Trophoblast cell (in vitro differentiated cells and primary cell): ENCODE data around the gene NLRP1.

ENCODE experiments used
- DNase-seq, 2 donors: peaks; one replicate each; pipeline ENCODE4 v3.0.0-alpha.2; 2016
- H2AFZ ChIP-seq: 2 replicates; pipeline ENCODE4 v1.6.1; 2013; ENCODE audit warnings: low read length, moderate library complexity, mild to moderate bottlenecking; ENCODE audit not compliant: insufficient read depth, poor library complexity
- H2AK5ac ChIP-seq: 2 replicates; pipeline ENCODE4 v1.6.1; 2013; ENCODE audit warnings: mild to moderate bottlenecking, low read length
- H2BK120ac ChIP-seq: 2 replicates; pipeline ENCODE4 v1.6.1; 2013; ENCODE audit warnings: low read length, mild to moderate bottlenecking, moderate library complexity; ENCODE audit not compliant: insufficient read depth, poor library complexity
- H2BK12ac ChIP-seq: 2 replicates; pipeline ENCODE4 v1.6.1; 2013; ENCODE audit warnings: mild to moderate bottlenecking, low read length, moderate library complexity
- H2BK5ac ChIP-seq: 2 replicates; pipeline ENCODE4 v1.6.1; 2013; ENCODE audit warnings: low read length, low read depth, moderate library complexity, mild to moderate bottlenecking; ENCODE audit not compliant: poor library complexity
- H3K14ac ChIP-seq: 2 replicates; pipeline ENCODE4 v1.6.1; 2013; ENCODE audit warnings: mild to moderate bottlenecking, low read length
- H3K18ac ChIP-seq: 2 replicates; pipeline ENCODE4 v1.6.1; 2013; ENCODE audit warnings: mild to moderate bottlenecking, low read length
- H3K23ac ChIP-seq: 2 replicates; pipeline ENCODE4 v1.6.1; 2013; ENCODE audit warnings: low read length
- H3K27ac ChIP-seq: 2 replicates; pipeline ENCODE4 v1.5.1; 2013; ENCODE audit warnings: low read depth, mild to moderate bottlenecking, inconsistent platforms, low read length, moderate library complexity
- H3K27me3 ChIP-seq: 2 replicates; pipeline ENCODE4 v1.6.1; 2013; ENCODE audit warnings: inconsistent platforms, mild to moderate bottlenecking, low read length, moderate library complexity; ENCODE audit not compliant: insufficient read depth
- H3K36me3 ChIP-seq, 2 experiments: 1 replicate in 1 of 2; 2 replicates in 1 of 2; pipeline ENCODE4 v1.6.1; 2013; ENCODE audit warnings: low read length in 2 of 2, mild to moderate bottlenecking in 2 of 2, moderate library complexity in 1 of 2; ENCODE audit not compliant: insufficient read depth in 2 of 2, control insufficient read depth in 1 of 2
- H3K4ac ChIP-seq: 2 replicates; pipeline ENCODE4 v1.6.1; 2013; ENCODE audit warnings: low read depth, mild to moderate bottlenecking, low read length, moderate library complexity
- H3K4me1 ChIP-seq, 2 experiments: 1 replicate in 1 of 2; 2 replicates in 1 of 2; pipeline ENCODE4 v1.6.1; 2013; ENCODE audit warnings: low read length in 2 of 2, mild to moderate bottlenecking in 2 of 2, moderate library complexity in 1 of 2; ENCODE audit not compliant: insufficient read depth in 2 of 2, control insufficient read depth in 1 of 2
- H3K4me2 ChIP-seq: 2 replicates; pipeline ENCODE4 v1.6.1; 2013; ENCODE audit warnings: inconsistent platforms, mild to moderate bottlenecking, low read length, moderate library complexity
- H3K4me3 ChIP-seq: 2 replicates; pipeline ENCODE4 v1.5.1; 2013; ENCODE audit warnings: mild to moderate bottlenecking, low read depth, low read length, inconsistent platforms
- H3K79me1 ChIP-seq: one replicate; pipeline ENCODE4 v1.6.1; 2013; ENCODE audit warnings: low read length
- H3K79me2 ChIP-seq: 2 replicates; pipeline ENCODE4 v1.6.1; 2013; ENCODE audit warnings: low read length, mild to moderate bottlenecking; ENCODE audit not compliant: control insufficient read depth, insufficient read depth, poor library complexity
- H3K9ac ChIP-seq: 2 replicates; pipeline ENCODE4 v1.6.1; 2013; ENCODE audit warnings: mild to moderate bottlenecking, low read length
- H3K9me3 ChIP-seq: 2 replicates; pipeline ENCODE4 v1.6.1; 2013; ENCODE audit warnings: low read depth, mild to moderate bottlenecking, control low read depth, inconsistent platforms, low read length; ENCODE audit not compliant: insufficient read depth
- H4K12ac ChIP-seq: 2 replicates; pipeline ENCODE4 v1.6.1; 2013; ENCODE audit warnings: low read depth, mild to moderate bottlenecking, low read length, moderate library complexity
- H4K8ac ChIP-seq: 2 replicates; pipeline ENCODE4 v1.6.1; 2013; ENCODE audit warnings: low read depth, mild to moderate bottlenecking, low read length, moderate library complexity
- H4K91ac ChIP-seq: one replicate; pipeline ENCODE4 v1.6.1; 2013; ENCODE audit warnings: low read depth, mild to moderate bottlenecking, low read length, moderate library complexity
- WGBS: extraction: QIAGEN DNeasy Blood & Tissue Kit; methylation state at CpG from one replicate; pipeline ENCODE4 v1.1.7; 2013; ENCODE audit warnings: missing lambda C conversion rate; ENCODE audit not compliant: insufficient read length, insufficient coverage; ENCODE audit errors: extremely low coverage; 5-methylcytosine and 5-hydroxymethylcytosine counted together

The NLRP1 gene

GRCh38 chr17:5571281-5571680, 13.0 kb downstream of the NLRP1 start:
- no peak overlapping the region for H2BK5ac ChIP-seq
- H4K12ac ChIP-seq: no peak overlapping the region
- H3K4me3 ChIP-seq: no peak overlapping the region
- H4K8ac ChIP-seq: no peak overlapping the region
- H3K4ac ChIP-seq: no peak overlapping the region
- no peak for DNase-seq
- H3K18ac ChIP-seq: no peak overlapping the region
- no CpG with 5 or more reads among the region's 1 CpG for WGBS
- no peaks in the 10 kb centered on the region for H3K79me1 ChIP-seq
- peaks cover 3% of the 10 kb centered on the region for H3K9me3 ChIP-seq
- H3K27ac ChIP-seq: no peak overlapping the region
- no peak overlapping the region for H3K23ac ChIP-seq
- no peak overlapping the region for H2BK12ac ChIP-seq
- no peak overlapping the region for H4K91ac ChIP-seq
- no peaks in the 10 kb centered on the region for H3K27me3 ChIP-seq
- H2AK5ac ChIP-seq: no peak overlapping the region
- H2BK120ac ChIP-seq: no peak overlapping the region
- no peaks in the 10 kb centered on the region for H3K36me3 ChIP-seq
- no peak overlapping the region for H2AFZ ChIP-seq
- no peaks in the 10 kb centered on the region for H3K4me1 ChIP-seq
- H3K4me2 ChIP-seq: no peak overlapping the region
- H3K9ac ChIP-seq: no peak overlapping the region
- no peak overlapping the region for H3K14ac ChIP-seq
- no peaks in the 10 kb centered on the region for H3K79me2 ChIP-seq

- no peak for DNase-seq
- no peak overlapping the region for H2BK12ac ChIP-seq
Measured at GRCh38 chr17:5565808-5566207, 18.5 kb downstream of the NLRP1 start.

DNA sequence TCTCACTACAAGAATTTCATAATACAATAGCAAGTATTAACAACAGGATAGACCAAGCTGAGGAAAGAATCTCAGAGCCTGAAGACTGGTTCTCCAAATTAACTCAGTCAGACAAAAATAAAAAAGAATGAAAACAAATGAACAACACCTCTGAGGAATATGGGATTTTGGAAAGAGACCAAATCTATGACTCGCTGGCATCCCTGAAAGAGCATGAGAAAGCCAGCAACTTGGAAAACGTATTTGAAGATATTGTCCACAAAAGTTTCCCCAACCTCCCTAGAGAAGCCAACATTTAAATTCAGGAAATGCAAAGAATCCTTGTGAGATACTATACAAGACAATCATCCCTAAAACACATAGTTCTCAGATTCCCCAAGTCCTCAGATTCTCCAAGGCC, 20.9 kb downstream of the NLRP1 start:
- no peak overlapping the region for H4K91ac ChIP-seq
- H3K9me3 ChIP-seq: peaks cover 1% of the 10 kb centered on the region
- H3K27me3 ChIP-seq: no peaks in the 10 kb centered on the region
- WGBS: no CpG with 5 or more reads among the region's 2 CpGs
- no peak overlapping the region for H4K8ac ChIP-seq
- H2BK12ac ChIP-seq: no peak overlapping the region
- no peak overlapping the region for H4K12ac ChIP-seq
- no peak overlapping the region for H3K4me3 ChIP-seq
- no peak overlapping the region for H2AK5ac ChIP-seq
- no peak overlapping the region for H3K14ac ChIP-seq
- H3K18ac ChIP-seq: no peak overlapping the region
- no peaks in the 10 kb centered on the region for H3K4me1 ChIP-seq
- no peak overlapping the region for H2AFZ ChIP-seq
- H3K4ac ChIP-seq: no peak overlapping the region
- H2BK5ac ChIP-seq: no peak overlapping the region
- H3K79me1 ChIP-seq: no peaks in the 10 kb centered on the region
- H3K23ac ChIP-seq: no peak overlapping the region
- H3K79me2 ChIP-seq: no peaks in the 10 kb centered on the region
- H3K36me3 ChIP-seq: no peaks in the 10 kb centered on the region
- no peak overlapping the region for H2BK120ac ChIP-seq
- H3K9ac ChIP-seq: no peak overlapping the region
- H3K27ac ChIP-seq: no peak overlapping the region
- DNase-seq: no peak
- no peak overlapping the region for H3K4me2 ChIP-seq

More at GRCh38 chr17:5565808-5566207, 18.5 kb downstream of the NLRP1 start:
- H2AK5ac ChIP-seq: no peak overlapping the region
- H3K14ac ChIP-seq: no peak overlapping the region
- H3K9ac ChIP-seq: no peak overlapping the region
- H3K27ac ChIP-seq: no peak overlapping the region
- no peaks in the 10 kb centered on the region for H3K79me1 ChIP-seq
- no peak overlapping the region for H4K12ac ChIP-seq
- no peak overlapping the region for H3K4ac ChIP-seq
- no peak overlapping the region for H3K18ac ChIP-seq
- WGBS: no CpG with 5 or more reads among the region's 2 CpGs
- no peaks in the 10 kb centered on the region for H3K36me3 ChIP-seq
- no peak overlapping the region for H2BK5ac ChIP-seq
- peaks cover 1% of the 10 kb centered on the region for H3K9me3 ChIP-seq
- H3K23ac ChIP-seq: no peak overlapping the region
- no peak overlapping the region for H4K91ac ChIP-seq
- H2BK120ac ChIP-seq: no peak overlapping the region
- no peak overlapping the region for H2AFZ ChIP-seq
- H3K79me2 ChIP-seq: no peaks in the 10 kb centered on the region
- H4K8ac ChIP-seq: no peak overlapping the region
- no peak overlapping the region for H3K4me3 ChIP-seq
- no peaks in the 10 kb centered on the region for H3K4me1 ChIP-seq
- H3K27me3 ChIP-seq: no peaks in the 10 kb centered on the region
- no peak overlapping the region for H3K4me2 ChIP-seq

DNA sequence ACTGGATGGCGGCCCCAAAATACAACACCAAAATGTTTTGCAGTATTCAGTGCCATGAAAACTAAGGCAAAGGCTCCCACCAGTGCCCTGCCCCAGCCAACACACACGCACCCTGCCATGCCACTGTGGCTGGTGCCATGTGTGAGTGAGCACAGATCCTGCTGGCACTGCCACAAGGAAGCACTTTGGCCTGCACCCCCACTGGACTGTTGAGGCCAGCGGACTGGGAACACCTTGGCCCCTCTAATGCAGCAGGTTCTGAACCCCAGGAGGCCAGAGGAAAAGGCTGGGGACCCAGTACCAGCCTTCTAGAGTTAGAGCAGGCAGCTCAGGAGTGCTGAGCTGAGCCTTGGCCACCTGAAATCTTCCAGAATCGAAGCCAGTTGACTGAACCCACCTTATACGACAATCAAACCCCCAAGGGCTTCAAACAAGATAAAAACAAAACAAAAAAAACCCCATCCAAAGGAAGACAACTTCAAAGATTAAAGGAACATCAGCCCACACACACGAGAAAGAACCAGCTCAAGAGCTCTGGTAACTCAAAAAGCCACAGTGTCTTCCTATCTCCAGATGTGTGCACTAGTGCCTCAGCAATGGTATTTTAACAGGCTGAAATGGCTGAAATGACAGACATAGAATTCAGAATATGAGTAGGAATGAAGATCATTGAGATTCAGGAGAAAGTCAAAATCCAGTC, 21.5 kb downstream of the NLRP1 start:
- Histone ChIP-seq H3K4ac (no peak overlapping the region), H3K36me3 (no peaks in the 10 kb centered on the region), H2AFZ (no peak overlapping the region), H3K9ac (no peak overlapping the region), H3K4me2 (no peak overlapping the region), H3K79me2 (no peaks in the 10 kb centered on the region), H2BK12ac (no peak overlapping the region), H3K18ac (no peak overlapping the region), H2AK5ac (no peak overlapping the region), H4K91ac (no peak overlapping the region), H2BK120ac (no peak overlapping the region), H3K4me3 (peak overlapping the region; percentile 8), H4K8ac (no peak overlapping the region), H4K12ac (no peak overlapping the region), H3K14ac (no peak overlapping the region), H2BK5ac (no peak overlapping the region), H3K27me3 (no peaks in the 10 kb centered on the region), H3K4me1 (no peaks in the 10 kb centered on the region), H3K27ac (no peak overlapping the region), H3K9me3 (peaks cover 1% of the 10 kb centered on the region), H3K79me1 (no peaks in the 10 kb centered on the region), H3K23ac (no peak overlapping the region)
- WGBS: no CpG with 5 or more reads among the region's 6 CpGs
- no peak for DNase-seq
